ENCODE measurements around the gene DHFR2. TPM values are rescaled to one million over a fixed set of nuclear protein-coding genes. Genes with fewer than 3 reads are reported as not detected.
"Not testable (repeated sequence)": the region's sequence is repeated elsewhere in the genome, so short reads cannot be mapped to it uniquely, and the experiment has no call there.

Gene DHFR2
- total RNA-seq = 4.1 TPM

GRCh38 chr3:94062513-94063404, at the start of gene DHFR2, which contains the start of gene NSUN3:
TSS of gene DHFR2 (minus strand) at chr3:94062916. CDS start at chr3:94061511, 1,405 bp downstream.
TSS of gene NSUN3 (plus strand) at chr3:94063061. CDS start at chr3:94063127, 66 bp downstream.
- DNase-seq (ENCODE audit: low spot score) (peak; percentile 94), ATAC-seq (peak; percentile 96)

- ATAC-seq (no peak), DNase-seq (ENCODE audit: low spot score) (no peak)
Observed at GRCh38 chr3:94110854-94111253, 48.1 kb upstream of the DHFR2 start.

- DNase-seq (ENCODE audit: low spot score); ATAC-seq: not testable (repeated sequence)
Observed at GRCh38 chr3:94110232-94110631, 47.5 kb upstream of the DHFR2 start.

- no peak for ATAC-seq
- DNase-seq (ENCODE audit: low spot score) = no peak
Observed at GRCh38 chr3:94106268-94106667, 43.6 kb upstream of the DHFR2 start.

GRCh38 chr3:94101860-94102259, 39.1 kb upstream of the DHFR2 start:
- no peak for DNase-seq (ENCODE audit: low spot score)
- ATAC-seq = no peak

- ATAC-seq = no peak
Observed at GRCh38 chr3:94099311-94099710, 36.6 kb upstream of the DHFR2 start.

GRCh38 chr3:94098452-94098851, 35.7 kb upstream of the DHFR2 start:
- ATAC-seq = peak; percentile 36
- DNase-seq (ENCODE audit: low spot score) = no peak

More at GRCh38 chr3:94099311-94099710, 36.6 kb upstream of the DHFR2 start:
- DNase-seq (ENCODE audit: low spot score) = no peak

GRCh38 chr3:94095111-94095510, 32.4 kb upstream of the DHFR2 start:
- no peak for DNase-seq (ENCODE audit: low spot score)
- no peak for ATAC-seq

GRCh38 chr3:94093151-94093550, 30.4 kb upstream of the DHFR2 start:
- ATAC-seq (no peak), DNase-seq (ENCODE audit: low spot score) (no peak)

- ATAC-seq (no peak), DNase-seq (ENCODE audit: low spot score) (no peak)
Observed at GRCh38 chr3:94092086-94092485, 29.4 kb upstream of the DHFR2 start.

GRCh38 chr3:94089126-94089525, 26.4 kb upstream of the DHFR2 start:
- no peak for ATAC-seq

GRCh38 chr3:94083261-94083660, 20.5 kb upstream of the DHFR2 start:
- DNase-seq (ENCODE audit: low spot score) (no peak), ATAC-seq (peak; percentile 65)

More at GRCh38 chr3:94089126-94089525, 26.4 kb upstream of the DHFR2 start:
- DNase-seq (ENCODE audit: low spot score) = no peak

- ATAC-seq = no peak
- no peak for DNase-seq (ENCODE audit: low spot score)
Observed at GRCh38 chr3:94082391-94082937, 19.7 kb upstream of the DHFR2 start.

- ATAC-seq = no peak
Observed at GRCh38 chr3:94081884-94082283, 19.2 kb upstream of the DHFR2 start.

GRCh38 chr3:94080552-94080951, 17.8 kb upstream of the DHFR2 start:
- not testable (repeated sequence) for ATAC-seq; DNase-seq (ENCODE audit: low spot score)

More at GRCh38 chr3:94081884-94082283, 19.2 kb upstream of the DHFR2 start:
- no peak for DNase-seq (ENCODE audit: low spot score)

- no peak for ATAC-seq
Observed at GRCh38 chr3:94076055-94076454, 13.3 kb upstream of the DHFR2 start.

GRCh38 chr3:94071713-94072284, 9.1 kb upstream of the DHFR2 start:
- ATAC-seq (no peak), DNase-seq (ENCODE audit: low spot score) (no peak)

More at GRCh38 chr3:94076055-94076454, 13.3 kb upstream of the DHFR2 start:
- no peak for DNase-seq (ENCODE audit: low spot score)

- ATAC-seq (no peak), DNase-seq (ENCODE audit: low spot score) (no peak)
Observed at GRCh38 chr3:94070341-94070911, 7.7 kb upstream of the DHFR2 start.

- ATAC-seq = peak; percentile 71
Observed at GRCh38 chr3:94069194-94069813, 6.6 kb upstream of the DHFR2 start.

More at GRCh38 chr3:94069194-94069813, 6.6 kb upstream of the DHFR2 start:
- no peak for DNase-seq (ENCODE audit: low spot score)

Data from left lobe of liver (tissue), 2 donors.